ENCODE measurements around the gene NUMA1. TPM values are rescaled to one million over a fixed set of nuclear protein-coding genes. Genes with fewer than 3 reads are reported as not detected.

Gene NUMA1
- total RNA-seq, 2 experiments from 2014 or later = 103 to 110 TPM

DNA sequence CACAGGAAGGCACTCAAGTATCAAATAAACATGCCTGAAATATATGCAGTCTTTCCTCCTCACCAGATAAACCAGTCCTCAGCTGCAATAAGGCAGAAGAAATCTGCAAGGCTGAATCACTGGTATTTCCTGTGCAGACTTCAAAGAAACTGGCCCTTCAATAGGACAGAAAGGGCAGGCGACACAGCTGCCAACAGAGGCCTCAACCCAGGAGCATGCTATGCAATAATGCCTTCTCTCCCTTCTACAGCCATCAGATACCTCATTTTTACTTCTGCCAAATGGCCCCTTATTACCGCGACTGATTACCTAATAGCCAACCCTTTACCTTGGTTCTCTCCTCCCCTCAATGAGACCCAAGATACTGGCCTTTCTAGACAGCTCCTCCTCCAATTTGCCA is 8.0 kb downstream of the NUMA1 start:
- ChIA-PET POLR2A (no interaction called here), CTCF (interaction anchor here (1.2 to 3.2 kb wide), 2 partner anchors 19 to 47 kb away, joined by 3 to 11 read pairs; no protein-coding TSS in a partner anchor)

DNA sequence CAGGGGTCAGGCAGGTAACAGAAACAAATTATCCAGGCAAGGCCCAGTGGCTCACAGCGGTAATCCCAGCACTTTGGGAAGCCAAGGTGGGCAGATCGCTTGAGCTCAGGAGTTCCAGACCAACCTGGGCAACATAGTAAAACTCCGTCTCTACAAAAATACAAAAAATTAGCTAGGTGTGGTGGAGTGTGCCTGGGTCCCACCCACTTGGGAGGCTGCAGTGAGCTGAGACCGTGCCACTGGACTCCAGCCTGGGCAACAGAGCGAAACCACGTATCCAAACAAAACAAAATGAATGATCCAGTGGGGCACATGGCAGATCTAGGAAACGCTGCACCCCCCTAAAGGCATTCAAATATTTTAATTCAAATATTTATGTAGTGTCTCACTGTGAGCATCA is 9.9 kb downstream of the NUMA1 start:
- ChIA-PET POLR2A (interaction anchor here (0.6 kb wide), 1 partner anchor 207 kb away, joined by 4 read pairs; no protein-coding TSS in a partner anchor), CTCF (interaction anchor here (3.2 kb wide), 1 partner anchor 45 kb away, joined by 11 read pairs; no protein-coding TSS in a partner anchor)

DNA sequence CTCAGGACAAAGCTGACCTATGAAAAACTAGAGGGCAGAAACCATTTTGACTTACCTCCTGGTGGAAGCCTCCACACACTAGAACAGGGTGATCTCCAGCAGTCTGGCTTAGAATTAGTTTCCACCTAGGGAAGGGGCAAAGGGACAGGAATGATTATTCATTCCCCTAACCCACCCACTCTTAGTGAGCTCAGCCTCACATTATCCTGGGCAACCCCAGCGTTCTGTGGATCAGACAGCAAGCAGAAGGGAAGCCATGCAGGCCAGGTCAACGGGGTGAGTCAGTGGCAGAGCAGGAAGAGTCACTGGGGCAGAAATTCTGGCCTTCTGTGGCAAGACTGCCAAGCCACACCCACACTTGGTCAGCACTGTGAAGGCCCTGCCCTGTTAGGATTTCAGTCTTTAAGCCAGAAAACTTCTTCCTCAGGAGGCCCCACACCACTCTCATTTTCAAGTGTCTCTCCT is 10.5 kb downstream of the NUMA1 start:
- ChIA-PET CTCF (no interaction called here), POLR2A (interaction anchor here (0.6 kb wide), 1 partner anchor 208 kb away, joined by 4 read pairs; no protein-coding TSS in a partner anchor)

DNA sequence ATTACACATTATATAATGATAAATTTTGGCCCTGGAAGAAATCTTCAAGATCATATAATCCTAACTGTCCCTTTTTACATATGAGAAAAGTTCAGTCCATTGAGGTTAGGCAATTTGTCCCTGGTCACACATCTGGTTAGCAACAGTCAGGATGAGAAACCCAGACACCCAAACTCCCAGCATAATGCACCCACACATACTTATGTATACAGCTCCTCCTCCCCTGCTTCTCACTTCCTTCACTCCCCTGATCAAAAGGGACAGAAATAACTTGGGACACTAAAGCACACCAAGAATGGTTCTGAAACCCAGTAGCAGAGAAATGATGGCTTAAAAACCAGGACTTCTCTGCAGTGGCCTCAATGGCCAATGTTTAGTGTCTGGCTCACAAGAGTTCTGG is 11.1 kb downstream of the NUMA1 start:
- ChIA-PET CTCF (no interaction called here), POLR2A (no interaction called here)

DNA sequence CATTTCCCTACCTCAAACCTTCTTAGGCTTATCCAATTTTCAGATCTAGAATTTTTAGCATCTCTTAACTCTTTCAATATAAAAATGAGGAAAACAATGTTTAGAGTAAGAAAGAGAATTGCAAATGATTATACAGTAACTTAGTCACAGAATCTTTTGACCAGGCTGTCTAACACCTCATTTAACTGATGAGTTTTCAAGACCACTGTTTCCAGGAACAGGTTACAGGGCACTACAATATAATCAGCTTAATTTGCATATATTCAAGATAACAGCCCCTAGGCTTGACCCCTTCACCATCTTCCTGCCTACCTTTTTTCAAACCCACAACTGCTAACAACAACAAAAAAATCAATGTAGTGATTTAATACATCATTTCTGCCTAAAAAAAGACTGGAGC is 12.7 kb downstream of the NUMA1 start:
- ChIA-PET POLR2A (no interaction called here), CTCF (no interaction called here)

DNA sequence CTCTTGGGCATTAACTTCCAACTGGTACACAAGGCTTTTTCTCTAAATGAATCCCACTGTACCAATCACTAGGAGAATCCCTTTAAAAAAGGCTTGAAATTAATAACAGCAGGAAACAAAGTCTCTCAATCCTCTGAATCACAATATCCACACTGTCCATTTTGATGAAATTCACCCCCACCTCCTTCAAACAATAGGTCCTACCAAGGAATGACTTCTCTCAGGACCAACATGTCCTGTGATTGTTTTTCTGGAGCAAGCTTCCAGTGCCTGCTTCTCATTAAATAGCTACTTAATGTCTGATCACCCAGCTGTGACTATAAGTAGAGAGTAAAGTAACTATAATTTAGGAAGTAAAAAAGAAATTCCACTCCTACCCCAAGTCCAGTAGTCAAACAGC is 13.1 kb downstream of the NUMA1 start:
- POLR2A ChIA-PET = no interaction called here
- CTCF ChIA-PET = no interaction called here

DNA sequence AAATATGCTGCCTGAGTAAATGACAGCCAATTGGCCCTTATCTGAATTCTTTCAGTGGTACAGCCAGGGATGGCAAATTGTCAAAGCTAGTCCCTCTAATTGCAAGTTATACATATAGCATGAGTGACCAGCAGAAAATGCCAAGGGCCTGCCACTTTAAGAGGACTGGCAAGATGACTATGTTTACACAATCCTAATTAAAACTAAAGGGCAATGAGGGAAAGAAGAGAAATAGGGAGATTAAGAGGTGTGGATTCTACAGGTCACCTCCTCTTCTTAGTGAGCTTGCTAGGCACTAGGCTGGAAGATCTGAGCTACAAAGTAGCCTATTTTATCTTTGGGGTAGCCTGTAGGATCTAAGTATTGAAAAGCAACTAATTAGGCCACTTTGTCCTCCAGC is 13.5 kb downstream of the NUMA1 start:
- ChIA-PET CTCF (interaction anchor here (1.0 to 1.8 kb wide), 2 partner anchors 18 to 24 kb away, joined by 3 to 5 read pairs; no protein-coding TSS in a partner anchor), POLR2A (no interaction called here)

DNA sequence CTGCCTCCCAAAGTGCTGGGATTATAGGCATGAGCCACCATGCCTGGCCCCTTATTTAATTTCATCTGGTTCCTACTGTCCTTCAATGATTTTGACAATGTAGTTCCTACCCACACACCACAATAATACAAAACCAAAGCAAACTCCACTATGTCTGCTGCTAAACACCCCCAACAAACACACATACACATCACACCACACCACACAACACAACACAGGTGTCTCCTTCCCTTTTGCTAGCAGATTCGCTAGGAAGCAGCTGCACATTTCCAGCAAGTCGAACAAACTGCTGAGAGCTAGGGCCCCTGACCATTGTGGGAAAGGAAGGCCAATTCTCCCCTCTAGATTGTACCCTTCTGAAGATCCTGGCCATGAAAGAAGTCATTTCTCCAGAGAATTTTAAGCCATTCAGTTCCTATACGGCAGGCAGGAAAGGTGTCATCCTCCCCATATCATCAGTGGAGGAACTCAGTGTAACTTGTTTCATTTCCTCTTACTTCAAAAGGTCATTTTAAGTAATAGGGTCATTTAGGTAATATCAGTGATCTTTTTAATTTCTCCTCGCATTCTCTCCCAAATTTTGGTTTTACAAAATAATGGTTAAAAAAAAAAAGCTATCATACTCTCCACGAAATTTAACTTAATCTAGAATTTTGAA is 18.5 kb downstream of the NUMA1 start:
- CTCF ChIA-PET = interaction anchor here (1.3 kb wide), 1 partner anchor 42 kb away, joined by 3 read pairs; no protein-coding TSS in a partner anchor
- POLR2A ChIA-PET = no interaction called here

DNA sequence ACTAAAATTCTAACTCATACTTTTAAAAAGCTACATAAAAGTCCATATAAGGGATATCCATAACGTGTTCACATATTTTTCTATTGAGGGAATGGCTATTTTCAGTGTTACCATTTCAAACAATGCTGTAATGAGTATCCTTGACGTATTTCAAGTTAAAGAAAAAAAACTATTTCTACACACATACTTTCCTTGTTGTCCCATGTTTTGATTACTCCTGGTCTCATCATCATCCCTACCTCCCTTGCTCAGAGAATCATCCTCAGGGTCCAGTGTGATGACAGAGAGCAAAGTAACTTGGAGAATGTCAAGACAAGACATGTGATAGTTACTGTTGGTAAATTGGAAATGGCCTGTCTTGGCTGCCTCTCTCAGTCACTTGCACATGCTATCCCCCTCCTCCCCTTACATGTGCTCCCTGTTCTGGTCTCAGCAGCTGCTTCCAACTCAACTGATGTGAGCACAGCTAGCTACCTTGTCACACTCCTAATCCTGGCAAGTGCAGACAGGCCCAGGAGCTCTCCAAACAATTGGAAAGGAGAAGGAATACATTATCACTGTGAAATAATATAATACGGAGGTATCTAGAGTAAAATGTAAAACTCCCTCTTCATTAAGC is 21.8 kb downstream of the NUMA1 start:
- POLR2A ChIA-PET = no interaction called here
- CTCF ChIA-PET = interaction anchor here (0.5 to 0.6 kb wide), 2 partner anchors 123 to 1245 kb away, joined by 4 to 5 read pairs; no protein-coding TSS in a partner anchor

DNA sequence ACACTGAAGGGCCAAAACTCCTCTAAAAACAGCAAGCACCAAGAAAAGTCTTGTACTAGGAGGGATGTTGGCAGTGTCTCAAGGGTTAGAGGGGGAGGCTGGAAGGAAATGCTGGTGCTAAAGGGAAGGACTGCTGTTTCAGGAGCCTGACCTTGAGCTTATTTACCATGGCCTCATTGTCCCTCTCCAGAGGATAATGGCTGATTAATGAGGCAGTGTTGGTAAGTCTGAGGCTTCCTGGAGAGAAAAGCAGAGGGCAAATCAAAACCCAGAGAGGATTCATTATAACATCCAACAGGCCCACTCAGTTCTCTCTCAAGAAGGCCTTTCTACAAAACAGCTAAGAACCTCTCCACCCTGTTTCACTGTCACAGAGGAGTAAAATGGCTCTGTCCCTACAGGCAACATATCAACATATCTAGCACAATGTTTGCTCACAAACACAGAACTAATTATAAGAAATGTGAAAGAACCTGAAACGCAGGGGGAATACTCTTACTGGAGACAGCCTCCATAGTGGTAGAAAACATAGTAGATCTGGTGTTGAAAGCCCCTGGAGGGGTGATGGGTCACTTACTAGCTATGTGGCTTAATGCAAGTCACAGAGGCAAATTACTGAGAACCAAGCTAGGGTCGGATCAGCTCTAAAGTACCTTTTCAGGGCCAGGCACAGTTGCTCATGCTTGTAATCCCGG is 31.4 kb downstream of the NUMA1 start:
- ChIA-PET CTCF (interaction anchor here (0.9 kb wide), 1 partner anchor 17 kb away, joined by 3 read pairs; no protein-coding TSS in a partner anchor), POLR2A (no interaction called here)

DNA sequence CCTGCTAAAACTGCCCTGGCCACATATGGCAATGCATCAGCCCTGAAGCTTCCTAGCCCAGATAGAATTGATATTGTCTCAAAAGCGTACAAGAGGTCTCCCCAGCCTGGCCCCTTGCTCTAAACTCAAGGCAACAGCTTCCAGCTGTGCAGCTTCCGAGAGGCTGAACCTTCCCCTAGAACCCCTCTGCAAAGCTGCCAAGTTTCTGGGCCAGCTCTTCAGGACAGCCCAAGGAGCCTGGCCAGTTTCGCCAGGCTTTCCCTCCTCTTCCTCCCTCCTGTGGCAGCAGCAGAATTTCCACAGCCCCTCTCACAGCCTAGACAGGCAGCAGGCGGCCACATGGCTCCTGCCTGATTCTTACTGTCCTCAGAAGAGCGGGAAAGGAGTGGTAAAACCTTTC is 34.5 kb downstream of the NUMA1 start:
- ChIA-PET POLR2A (interaction anchor here (0.6 kb wide), 1 partner anchor 188 kb away, joined by 5 read pairs; no protein-coding TSS in a partner anchor), CTCF (no interaction called here)

DNA sequence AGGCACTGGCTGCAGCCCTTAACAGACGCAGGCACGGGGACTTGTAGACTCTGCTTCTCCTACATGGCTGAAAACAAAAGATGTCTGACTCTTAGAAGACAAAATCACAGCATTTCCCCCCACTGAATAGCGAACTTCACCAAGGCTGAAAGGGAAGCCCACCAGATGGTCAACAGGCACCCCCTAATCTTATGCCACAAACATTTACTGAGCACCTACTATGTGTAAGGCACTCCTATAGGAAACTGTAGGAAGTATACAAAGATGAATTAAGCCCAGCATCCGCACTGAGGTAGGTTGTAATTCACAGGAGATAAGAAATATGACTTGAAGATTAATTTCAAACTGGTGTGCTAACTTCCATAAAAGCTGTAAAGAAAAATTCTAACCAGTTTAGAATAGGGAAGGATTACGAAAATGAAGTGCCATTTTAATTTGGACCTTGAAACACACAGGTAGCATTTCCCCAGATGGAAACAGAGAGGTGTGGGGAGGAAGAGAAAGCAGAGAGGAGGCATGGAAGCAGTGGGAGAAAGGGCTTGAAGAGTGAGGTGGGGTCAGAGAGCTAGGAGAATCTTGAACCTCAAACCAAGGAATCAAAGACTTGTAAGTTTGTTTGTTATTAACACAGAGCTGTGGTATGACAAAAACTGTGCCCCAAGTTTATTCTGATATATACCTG is 38.1 kb downstream of the NUMA1 start:
- CTCF ChIA-PET = no interaction called here
- POLR2A ChIA-PET = no interaction called here

DNA sequence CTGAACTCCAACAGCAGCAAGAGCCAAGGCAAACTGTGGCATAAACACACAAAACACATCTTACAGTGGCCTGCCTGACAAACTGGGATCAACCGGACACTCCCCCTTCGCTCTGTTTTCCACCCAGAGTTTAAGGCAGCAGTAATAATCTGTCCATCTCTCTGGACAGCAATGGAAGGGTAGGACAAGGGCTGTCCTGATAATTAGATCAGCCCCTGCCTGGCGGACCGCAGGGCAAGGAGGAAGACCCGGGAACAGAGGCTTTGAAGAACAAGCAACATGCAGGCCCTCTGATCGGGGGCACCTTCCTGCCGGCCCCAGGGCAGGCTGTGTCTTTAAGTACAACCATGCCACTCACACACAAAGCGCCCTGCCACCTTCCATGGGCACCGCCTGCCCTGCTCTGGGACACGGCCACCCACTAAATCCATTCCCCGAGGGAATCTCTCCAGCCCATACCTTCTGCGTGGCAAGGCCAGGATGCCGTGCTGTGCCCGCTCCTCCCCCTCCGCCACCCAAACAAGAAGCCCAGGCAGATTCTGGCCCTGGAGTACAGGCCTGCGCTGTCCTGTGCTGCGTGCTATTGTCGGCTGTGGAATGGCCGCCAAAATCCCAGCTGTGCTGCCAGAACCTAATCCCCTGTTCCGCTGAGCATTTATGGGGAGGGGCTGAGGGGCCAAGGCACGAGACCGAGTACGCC is 38.8 kb downstream of the NUMA1 start:
- ChIA-PET CTCF (no interaction called here), POLR2A (interaction anchor here (0.7 kb wide), 1 partner anchor 66 kb away, joined by 9 read pairs; no protein-coding TSS in a partner anchor)

DNA sequence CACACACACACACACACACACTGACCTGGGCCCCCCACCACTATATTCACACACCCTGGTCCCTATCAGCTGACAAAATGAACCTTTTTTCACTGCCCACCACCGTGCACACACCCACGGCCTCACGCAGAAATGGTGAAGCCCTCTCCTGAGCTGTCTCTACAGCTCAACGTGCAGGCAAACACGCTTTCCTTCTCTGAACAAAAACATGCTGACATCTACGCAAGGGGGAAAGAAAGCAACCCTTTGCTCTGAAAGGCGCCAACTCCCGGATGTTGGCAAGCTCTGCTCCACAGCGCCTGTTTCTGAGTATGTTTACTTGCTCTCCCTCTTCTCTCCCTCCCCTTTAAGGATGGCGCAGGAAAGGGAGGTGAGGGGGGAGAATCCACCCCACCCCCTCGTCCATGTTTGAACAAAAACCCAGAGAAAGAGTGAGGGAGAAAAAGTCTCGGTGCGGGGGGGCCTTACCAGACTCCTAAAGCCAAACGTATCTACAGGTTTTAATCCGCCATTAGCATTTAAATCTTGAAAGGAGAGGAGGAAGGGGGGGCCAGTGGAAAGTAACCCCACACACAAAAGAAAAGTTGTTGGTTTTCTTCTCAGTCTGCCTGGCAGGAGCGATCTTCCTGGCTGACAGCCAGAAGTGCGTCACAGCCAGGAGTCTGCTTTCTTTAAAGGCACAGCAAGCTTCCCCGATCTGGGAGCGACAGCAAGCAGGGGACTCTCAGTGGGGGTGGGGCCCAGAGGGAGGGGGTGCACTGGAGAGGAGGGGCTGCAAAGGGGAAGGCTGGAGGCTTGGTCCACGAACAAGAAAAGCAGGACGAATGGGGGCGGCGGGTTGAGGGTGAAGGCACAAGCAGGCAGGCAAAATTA is 39.6 kb downstream of the NUMA1 start:
- ChIA-PET POLR2A (interaction anchor here (0.7 to 2.1 kb wide), 4 partner anchors 9 to 67 kb away, joined by 3 to 9 read pairs (median 8); partner anchors contain the start of gene NUMA1), CTCF (interaction anchor here (0.7 to 1.2 kb wide), 2 partner anchors 15 to 103 kb away, joined by 3 read pairs; no protein-coding TSS in a partner anchor)

DNA sequence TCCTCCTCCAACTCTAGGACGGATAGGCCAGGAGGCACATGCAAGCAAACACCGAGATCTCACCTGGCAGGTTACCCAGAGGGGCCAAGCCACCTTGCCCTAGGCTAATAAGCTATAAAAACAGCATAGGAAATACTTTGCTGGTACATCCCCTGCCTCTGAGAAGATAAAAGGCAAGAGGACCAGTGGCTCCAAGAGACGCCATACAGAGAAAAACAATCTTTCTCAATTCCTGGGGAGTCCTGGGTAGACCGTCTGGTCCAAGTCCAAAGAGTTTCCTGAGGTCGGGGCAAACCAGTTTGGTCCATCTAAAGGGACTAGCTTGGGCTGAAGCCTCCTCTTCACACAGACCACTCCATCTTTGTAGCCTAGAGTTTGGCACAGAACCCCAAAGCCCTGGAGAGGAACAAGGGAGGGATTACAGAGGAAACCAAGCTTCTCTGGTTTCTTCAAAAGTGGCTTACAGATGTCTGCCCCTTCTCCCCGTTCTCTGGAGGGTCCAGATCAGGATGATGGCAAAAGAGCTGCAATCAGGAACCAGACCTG is 40.4 kb downstream of the NUMA1 start:
- ChIA-PET CTCF (interaction anchor here (1.2 to 3.1 kb wide), 4 partner anchors 9 to 104 kb away, joined by 3 to 19 read pairs (median 10); no protein-coding TSS in a partner anchor), POLR2A (interaction anchor here (1.2 to 2.1 kb wide), 3 partner anchors 9 to 40 kb away, joined by 3 to 8 read pairs (median 7); partner anchors contain the start of gene NUMA1)

DNA sequence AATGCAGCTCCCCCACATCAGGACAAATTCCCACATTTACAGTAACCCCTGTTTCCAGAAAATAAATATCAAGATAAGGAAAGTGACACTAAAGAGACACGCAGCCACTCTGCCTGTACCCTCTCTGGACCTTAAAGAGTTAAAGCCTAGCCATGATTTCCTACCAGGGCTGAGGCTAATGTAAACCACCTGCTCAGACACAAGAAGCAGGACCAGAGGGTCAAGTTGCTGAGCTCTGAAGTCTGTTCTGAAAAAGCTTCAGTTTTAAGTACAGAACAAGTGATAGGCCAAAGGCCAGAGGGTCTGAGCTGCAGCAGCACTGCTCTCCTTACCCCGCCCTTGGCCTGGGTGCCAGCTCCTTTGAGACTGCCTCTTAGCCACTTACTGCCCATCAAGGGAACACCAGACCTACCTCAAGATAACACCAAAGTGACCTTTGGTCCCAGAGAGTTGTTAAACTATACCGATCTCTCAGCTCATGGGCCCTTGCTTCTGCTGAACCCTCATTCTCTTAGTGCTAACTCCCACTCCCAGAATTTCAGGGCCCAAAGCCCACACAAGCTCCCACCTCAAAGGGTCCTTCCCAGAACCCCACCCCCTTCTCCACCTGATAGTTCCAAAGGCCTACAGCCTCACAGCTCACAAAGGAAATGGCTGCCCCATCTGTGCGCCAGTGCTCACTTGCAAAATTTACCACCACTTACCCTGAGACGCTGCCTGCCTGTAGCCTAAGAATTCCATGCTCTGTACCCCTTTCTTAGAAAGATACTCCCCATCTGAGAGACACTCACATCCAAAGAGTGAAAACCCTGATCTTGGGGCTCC is 41.1 kb downstream of the NUMA1 start:
- ChIA-PET CTCF (interaction anchor here (0.7 to 3.1 kb wide), 7 partner anchors 8 to 144 kb away, joined by 3 to 19 read pairs (median 4); no protein-coding TSS in a partner anchor), POLR2A (interaction anchor here (0.5 to 2.1 kb wide), 4 partner anchors 8 to 46 kb away, joined by 3 to 8 read pairs (median 6); partner anchors contain the start of gene NUMA1)
